ENCODE measurements around the gene RTN1. TPM values are rescaled to one million over a fixed set of nuclear protein-coding genes. Genes with fewer than 3 reads are reported as not detected.

RTN1 gene
- total RNA-seq, 1 donor from 2014 or later = not detected

DNA sequence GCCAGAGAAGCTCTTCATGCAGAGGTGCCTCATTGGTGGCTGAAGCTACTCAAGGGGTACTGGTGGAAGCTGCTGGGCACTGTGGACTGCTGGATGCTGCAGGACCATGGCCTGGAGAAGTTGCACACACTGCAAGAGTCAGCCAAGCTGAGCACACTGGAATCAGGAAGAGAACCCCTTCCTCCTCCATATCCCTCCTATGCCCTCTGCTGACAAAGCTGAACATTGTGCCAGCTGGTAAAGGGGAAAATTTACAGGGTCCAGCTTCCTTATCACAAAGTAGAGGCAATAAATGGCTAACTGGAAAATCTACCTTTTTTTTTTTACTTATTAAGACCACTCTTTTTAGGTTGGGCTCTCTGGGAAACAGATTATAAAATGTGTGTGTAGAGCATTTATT lies 300.5 kb downstream of the RTN1 start:
- intact Hi-C loops (cut with micrococcal nuclease) = no loop called here

DNA sequence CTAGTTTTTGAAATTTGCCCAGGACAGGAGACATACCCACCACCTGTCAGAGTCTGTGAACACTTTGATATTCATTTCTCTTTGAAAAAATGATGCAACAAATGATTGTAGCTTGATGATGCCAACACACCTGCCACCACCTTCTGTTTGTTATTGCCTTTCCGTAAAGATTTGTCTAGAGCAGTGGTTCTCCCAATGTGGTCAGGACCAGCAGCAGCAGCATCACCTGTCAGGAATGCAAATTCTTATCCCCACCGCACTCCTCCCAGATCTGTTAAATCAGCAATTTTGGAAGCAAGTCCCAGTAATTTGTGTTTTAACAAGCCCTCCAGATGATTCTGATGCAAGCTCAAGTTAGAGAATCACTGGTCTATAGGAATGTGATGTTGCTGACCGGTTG lies 303.9 kb downstream of the RTN1 start:
- intact Hi-C loops (cut with micrococcal nuclease) = no loop called here

DNA sequence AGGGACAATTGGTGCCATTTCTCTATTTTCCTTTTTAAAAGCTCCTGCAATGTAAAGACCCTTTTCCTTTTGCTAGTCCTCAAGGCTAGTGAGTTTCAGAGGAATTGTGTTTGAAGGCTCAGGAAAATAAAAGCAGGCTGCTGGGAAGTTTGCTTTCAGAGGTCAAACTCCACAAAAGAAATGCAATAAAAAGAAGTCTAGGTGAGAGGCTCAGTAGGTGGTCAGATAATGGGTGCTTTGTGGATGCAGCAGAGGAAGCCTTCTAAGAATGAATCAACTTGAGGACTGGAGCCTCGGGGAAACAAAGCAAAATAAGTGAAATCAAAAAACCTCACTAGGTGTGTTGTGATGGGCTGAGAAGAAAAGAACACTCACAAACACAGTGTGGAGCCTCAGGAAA lies 304.3 kb downstream of the RTN1 start:
- intact Hi-C loops (cut with micrococcal nuclease) = no loop called here

DNA sequence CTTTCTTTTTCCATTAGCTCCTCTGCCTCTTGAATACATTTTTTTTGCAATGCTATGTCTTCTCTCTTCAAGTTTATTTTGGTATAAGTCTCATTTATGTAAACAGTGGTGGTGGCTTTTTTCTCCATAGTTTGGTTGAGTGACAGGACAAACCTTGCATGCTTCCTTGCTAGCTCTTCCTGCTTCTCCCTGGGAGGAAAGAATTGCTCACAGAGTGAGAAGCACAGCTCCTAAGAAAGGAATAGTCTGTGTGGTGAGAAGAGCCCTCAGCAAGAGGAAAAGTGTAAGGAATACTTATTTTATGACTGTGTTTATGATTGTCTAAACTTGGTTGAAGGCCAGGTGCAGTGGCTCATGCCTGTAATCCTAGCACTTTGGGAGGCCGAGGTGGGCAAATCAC lies 305.5 kb downstream of the RTN1 start:
- intact Hi-C loops (cut with micrococcal nuclease) = no loop called here

DNA sequence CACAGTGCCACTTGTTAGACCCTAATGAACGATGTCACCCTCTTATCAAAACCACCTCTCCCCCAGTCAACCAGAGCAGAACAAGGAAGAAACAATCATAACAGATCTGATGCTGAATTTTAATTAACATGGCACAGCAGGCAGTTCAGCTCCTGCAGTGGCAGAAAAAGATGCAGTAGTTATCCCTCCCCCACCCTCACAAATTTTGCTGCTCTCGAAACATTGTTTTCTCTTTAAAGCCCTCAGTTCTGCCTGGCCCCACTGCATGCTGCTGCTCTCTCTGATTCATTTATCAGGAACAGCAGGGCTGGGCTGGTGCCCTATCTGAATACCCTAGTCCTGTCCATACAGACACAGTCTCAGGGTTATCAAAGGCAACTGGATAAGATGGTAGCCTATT lies 306.2 kb downstream of the RTN1 start:
- intact Hi-C loops (cut with micrococcal nuclease) = no loop called here

DNA sequence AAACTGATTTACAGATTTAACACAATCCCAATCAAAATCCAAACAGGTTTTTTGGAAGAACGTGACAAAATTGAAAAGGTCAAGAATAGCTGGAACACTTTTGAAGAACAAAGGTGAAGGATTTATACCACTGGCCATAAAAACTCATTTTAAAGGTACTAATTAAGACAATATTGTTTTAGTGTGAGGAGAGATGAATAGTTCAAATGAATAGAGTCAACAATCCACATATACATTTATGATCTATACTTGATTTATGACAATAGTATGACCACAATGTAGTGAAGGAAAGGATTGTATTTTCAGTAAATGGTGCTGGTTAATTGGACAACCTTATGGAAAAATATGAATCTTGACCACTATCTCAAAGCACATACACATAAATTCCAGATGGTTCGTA lies 323.3 kb downstream of the RTN1 start:
- intact Hi-C loops (cut with micrococcal nuclease) = no loop called here

Other genes with a start within 250 kb of the RTN1 start
- not detected in 2 replicates for gene LRRC9, start 49.4 kb upstream of the RTN1 start, total RNA-seq
- 37.5 and 45.6 TPM in 2 replicates for gene PCNX4, start 221.1 kb upstream of the RTN1 start, total RNA-seq

Data from T-helper 1 cell treated with Interleukin-12 subunit alpha and Interleukin-12 subunit beta and Interleukin-4 antibody, amounts not matched to agents 30 ng/mL and 1 ng/mL, for 36 hours (primary cell).